HG03457 (cell line): ENCODE data around the gene KSR2.

Experiments used
- ATAC-seq: cut with Tn5 transposase; IDR thresholded peaks from one replicate; pipeline ENCODE4 v1.9.1; 2021; ENCODE audit warnings: moderate number of reproducible peaks; ENCODE audit not compliant: unreplicated experiment

Gene KSR2

GRCh38 chr12:117472983-117473382, 495.8 kb downstream of the KSR2 start:
- no peak for ATAC-seq

GRCh38 chr12:117470804-117471203, 498.0 kb downstream of the KSR2 start:
- ATAC-seq, result no peak

DNA sequence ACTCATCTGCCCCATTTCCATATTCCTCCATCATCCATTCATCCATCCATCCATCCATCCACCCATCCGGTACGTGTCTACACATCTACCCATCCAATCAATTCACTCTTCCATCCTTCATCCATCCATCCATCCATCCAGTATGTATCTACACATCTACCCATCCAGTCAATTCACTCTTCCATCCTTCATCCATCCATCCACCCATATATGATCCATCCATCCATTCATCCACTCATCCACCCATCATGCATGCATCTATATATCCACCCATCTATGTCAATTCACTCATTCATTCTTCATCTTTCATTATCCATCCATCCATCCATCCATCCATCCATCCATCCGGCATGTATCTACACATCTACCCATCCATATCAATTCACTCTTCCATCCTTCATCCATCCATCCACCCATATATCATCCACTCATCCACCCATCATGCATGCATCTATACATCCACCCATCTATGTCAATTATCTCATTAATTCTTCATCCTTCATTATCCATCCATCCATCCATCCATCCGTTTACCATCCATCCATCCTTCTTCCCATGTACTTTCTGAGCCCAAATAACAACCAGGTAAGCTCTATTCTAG, 498.8 kb downstream of the KSR2 start:
- no peak for ATAC-seq

DNA sequence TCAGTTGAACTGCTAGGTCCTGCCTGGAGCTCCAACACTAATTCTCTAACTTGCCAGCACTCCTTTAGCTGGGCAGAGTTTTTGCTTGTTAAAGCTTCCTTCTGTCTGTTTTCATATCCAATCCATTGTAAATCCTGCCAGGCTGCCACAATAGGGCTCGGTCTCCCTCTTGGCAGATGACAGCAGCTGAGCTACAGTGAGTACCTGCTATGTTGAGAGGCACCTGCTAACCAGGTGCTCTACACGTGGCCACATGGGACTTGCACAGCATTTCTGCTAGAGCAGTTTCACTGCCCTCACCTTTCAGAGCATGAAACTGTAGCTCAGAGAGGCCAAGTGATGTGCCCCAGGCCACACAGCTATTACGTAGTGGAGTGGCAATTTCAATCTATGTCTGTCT, 500.8 kb downstream of the KSR2 start:
- no peak for ATAC-seq

DNA sequence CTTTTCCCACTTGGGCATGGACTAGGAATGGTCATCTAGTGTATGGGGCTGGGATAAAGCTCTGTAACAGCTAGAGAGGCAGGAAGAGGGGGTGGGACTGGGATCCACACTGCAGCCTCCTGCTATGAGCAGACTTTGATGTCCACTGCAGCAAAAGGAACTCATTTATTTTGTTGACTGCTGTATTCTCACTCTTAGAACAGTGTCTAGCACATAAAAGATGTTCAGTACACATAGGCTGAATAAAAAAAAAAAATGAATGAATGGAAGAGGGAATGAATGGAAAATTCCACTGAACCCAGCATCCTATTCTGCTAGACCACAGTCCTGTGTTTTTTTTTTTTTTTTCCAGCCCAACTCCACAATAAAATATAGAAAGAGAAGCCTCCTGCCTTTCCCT, 501.2 kb downstream of the KSR2 start:
- ATAC-seq, result no peak

DNA sequence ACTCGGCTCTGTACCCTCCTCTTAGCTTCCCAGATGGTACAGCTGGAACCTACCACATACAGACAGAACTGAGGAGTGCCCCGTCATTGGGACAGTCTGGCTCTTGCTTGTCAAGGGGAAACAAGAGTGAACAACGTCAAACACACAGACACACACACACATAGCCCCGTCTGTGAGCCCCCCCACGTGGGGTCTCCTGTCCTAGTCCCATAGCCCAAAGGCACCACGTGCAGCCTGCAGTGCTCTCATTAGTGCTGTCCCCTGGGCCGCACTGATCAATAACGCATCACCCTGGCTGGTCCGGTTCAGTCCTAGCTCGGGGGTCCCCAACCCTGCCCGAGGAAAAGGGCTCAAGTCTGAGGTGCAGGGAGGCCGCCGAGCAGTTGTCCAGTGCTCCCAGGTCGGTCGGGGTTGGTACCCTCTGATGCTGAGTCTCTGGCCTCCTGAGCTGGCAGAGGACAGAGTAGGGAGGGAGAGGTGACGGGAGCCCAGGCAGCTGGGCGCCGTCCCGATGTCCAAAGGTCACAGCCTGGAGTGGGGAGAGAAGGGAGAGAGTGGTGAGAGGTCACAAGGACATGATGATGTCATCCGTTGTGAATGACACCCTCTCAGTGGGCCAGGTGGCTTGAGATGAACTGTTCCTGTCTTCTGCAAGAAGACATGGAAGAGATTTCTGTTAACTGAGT, 502.0 kb downstream of the KSR2 start:
- ATAC-seq, result no peak

DNA sequence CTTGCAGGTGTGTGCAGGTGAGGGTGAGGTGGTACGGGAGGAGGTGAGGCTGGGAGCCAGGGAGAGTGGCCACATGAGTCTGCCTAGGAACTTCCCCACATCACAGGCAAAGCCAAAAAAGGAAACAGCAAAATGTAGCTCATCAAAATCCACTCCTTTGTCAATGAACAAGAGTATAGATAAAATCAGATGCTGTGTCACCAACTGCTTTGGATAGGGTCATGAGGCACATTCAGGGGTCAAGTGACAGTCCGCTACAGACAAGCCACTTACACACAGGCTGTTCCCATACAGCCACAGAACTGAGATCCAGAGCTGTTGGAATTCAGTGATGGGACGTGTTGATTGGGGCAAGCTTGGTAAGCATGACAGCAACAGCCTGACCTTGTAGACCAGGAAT, 507.1 kb downstream of the KSR2 start:
- ATAC-seq, result no peak

- ATAC-seq, result no peak
Measured at GRCh38 chr12:117459229-117459628, 509.6 kb downstream of the KSR2 start.

DNA sequence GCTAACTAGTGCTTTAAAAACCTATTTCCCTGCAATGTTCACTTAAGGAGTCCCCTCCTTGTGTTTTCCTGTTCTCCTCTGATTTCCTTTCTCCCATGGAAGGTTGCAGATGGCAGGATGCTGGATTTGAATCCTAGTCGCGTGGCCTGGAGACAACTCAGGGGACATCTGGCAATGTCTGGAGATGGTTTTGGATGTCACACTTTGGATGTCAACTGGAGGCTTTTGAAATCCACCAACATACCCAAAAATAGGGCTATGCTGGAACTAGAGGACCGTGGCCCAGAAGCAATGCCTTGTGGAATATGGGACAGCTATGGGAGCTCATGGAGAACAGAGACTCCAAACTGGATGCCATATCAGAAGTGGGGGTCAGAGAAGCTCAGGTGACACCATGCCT, 511.6 kb downstream of the KSR2 start:
- ATAC-seq, result no peak

- ATAC-seq, result no peak
Measured at GRCh38 chr12:117456076-117456475, 512.7 kb downstream of the KSR2 start.

- ATAC-seq, result no peak
Measured at GRCh38 chr12:117453961-117454360, 514.8 kb downstream of the KSR2 start.

- ATAC-seq, result no peak
Measured at GRCh38 chr12:117452112-117452511, 516.7 kb downstream of the KSR2 start.

DNA sequence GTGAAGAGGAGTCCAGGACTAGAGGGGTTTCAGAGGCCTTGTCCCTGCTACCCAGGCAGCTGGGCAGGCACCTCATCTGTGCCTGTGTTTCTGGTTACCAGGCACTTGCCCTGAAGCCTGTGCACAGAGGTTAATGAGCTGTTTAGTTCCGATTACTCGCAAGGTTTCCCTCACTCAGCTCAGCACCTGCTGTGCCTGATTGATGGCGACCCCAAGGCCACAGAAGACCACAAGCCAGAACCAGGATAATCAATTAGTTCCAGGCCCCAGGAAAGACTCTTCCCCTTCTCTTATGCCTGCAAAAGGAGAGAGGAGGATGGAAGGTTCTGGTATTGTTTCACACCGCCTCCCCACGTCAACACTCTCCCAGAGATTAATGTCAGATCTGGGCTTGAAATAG, 518.6 kb downstream of the KSR2 start:
- ATAC-seq, result no peak

DNA sequence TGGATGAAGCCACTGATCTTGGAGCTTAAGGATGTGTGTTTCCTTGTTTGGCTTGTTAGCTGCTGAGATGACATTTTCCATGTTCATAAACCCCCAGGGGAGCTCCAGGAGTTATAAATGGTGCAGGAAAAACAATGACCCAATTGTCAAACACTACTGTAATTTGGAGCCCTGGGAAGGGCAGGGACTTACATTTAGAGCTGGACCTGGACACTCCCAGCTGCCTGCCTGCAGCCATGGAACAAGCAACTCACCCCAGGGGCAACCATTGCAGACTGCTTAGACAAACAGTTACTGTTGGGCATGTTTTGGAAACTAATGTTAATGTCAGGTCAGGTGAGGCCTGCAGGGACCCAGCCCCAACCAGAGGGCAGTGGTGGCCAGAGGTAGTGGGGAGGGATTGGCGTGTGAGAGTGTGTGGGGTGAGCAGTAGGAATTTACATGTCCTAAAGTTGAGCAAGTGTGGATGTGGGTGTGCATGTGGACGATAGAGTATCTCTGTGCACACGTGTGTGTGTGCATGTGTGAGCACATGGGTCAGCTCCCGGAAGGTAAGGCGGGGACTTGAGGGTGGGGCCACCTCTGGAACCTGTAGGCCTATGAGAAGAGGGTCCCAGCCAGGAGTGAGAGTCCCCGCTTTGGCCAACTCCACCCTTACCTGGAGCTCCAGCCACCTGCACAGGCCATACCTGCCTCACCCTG, 521.0 kb downstream of the KSR2 start:
- no peak for ATAC-seq

DNA sequence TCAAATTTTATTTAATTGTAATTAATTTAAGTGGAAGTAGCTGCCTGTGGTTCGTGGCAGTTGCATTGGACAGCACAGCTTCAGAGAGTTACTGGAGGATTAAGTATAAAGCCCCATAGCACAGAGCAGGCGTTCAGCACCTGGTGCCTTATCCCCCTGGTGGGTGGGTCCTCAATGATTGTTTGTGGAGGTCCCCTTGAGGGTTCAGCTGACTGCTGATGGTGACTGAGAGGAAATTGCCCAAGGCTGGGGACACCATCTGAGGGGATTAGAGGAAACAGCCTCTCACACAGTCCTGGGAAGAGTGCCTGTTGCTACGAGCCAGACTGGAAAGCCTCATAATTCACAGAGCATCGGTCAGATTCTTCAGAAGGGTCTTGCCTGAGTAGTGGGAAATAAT, 524.0 kb downstream of the KSR2 start:
- ATAC-seq, result no peak

DNA sequence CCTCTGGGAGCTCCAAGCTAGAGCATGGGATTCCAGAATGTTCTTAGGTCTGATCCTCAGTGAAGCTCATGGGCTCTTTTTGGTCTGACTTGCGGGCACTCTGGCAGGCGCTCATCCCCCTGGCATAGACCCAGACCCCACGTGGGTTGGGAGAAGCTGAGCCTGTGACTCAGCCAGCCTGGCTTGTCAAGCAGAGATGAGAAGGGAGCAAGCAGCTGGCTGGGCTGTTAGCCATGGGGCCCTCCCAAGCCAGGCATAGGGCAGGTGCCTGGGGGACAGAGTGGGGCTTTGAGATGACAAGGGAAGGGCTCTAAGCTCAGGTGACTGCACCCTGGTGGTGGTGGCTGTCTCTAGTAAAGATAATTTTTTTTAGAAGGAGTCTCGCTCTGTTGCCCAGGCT, 527.0 kb downstream of the KSR2 start:
- ATAC-seq, result no peak

GRCh38 chr12:117440384-117440783, 528.4 kb downstream of the KSR2 start:
- no peak for ATAC-seq

- no peak for ATAC-seq
Measured at GRCh38 chr12:117439531-117440001, 529.2 kb downstream of the KSR2 start.

DNA sequence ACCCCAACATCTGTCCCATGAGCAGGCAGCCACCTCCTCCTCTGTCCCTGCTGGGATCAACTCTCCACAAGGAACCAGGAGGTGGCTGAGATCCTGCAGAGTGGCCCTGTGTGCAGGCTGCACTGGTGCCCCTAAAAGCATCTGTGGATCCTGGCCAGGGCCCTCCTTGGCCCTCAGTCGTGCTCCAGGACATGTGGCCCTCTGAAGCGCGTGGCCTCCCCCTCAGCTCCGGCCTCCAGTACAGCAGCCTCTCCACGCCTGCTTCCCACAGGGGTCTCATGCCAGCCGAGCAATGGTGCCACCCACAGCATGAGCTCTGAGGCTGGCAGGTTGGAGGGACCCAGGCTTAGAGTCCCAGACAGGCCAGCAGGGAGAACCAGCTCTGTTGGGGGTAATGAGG, 530.0 kb downstream of the KSR2 start:
- no peak for ATAC-seq

- ATAC-seq, result no peak
Measured at GRCh38 chr12:117437516-117438255, 531.1 kb downstream of the KSR2 start.

DNA sequence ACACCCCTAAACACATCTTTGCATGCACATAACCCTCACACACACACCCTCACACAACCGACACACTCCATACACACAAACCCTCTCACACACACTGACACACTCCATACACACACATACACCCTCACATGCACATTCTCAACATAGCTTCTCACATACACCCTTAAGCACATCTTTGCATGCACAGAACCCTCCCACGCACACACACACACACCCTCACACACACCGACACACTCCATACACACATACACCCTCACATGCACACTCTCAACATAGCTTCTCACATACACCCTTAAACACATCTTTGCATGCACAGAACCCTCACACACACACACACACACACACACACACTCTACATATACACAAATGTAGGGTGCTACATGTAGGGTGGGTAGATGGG, 534.9 kb downstream of the KSR2 start:
- ATAC-seq, result no peak

GRCh38 chr12:117430246-117430645, 538.5 kb downstream of the KSR2 start:
- ATAC-seq, result no peak
